K562 (cell line): ENCODE results near the gene POLR2B. TPM values are rescaled to one million over a fixed set of nuclear protein-coding genes. Genes with fewer than 3 reads are reported as not detected.

Source experiments
- ATAC-seq: fragments of 200-7000 bp; cut with Tn5 transposase; 3 replicates; pipeline ENCODE4 v1.9.1; 2020; ENCODE audit warnings: moderate library complexity
- BruUV-seq: library from RNA; stranded (reverse); fragments of 400-500 nt; replicated peaks from 2 replicates; lab custom pipeline; 2021; lab: Mats Ljungman, UMichigan
- CTCF ChIA-PET: fragments of 300-600 bp; formaldehyde crosslinking; extraction: SDS; loops from one replicate; lab custom pipeline; 2021; ENCODE audit warnings: low intra/inter-chr PET ratio; lab: Yijun Ruan, JAX
- POLR2A ChIA-PET: fragments of 300-600, 350-650 bp; sonication (Branson Sonifier 250); formaldehyde crosslinking; extraction: SDS; loops from one replicate; lab custom pipeline; 2021; ENCODE audit warnings: antibody characterized with exemption, inconsistent platforms; lab: Yijun Ruan, JAX
- DNase-seq, 4 experiments: peaks; one replicate each; pipeline versions ENCODE4 v3.0.0 to v3.0.0-alpha.2; 2011 to 2018; ENCODE audit warnings: low spot score in 3 of 4, mixed read lengths in 3 of 4; ENCODE audit errors: extremely low read depth in 1 of 4
- FAIRE-seq: peaks from 2 replicates; lab custom pipeline; 2011; peaks lifted over from hg19 to GRCh38; lab: Jason Lieb, UNC
- H2AFZ ChIP-seq: 2 replicates; pipeline ENCODE4 v1.6.0; 2011; ENCODE audit warnings: low read depth, low read length, control low read depth, inconsistent platforms
- H3K27ac ChIP-seq: fragments of 200-600 bp; 3 replicates; pipeline ENCODE4 v1.8.0; 2011; ENCODE audit warnings: low read depth, mild to moderate bottlenecking, control low read depth, inconsistent platforms, low read length, moderate library complexity, mixed read lengths; ENCODE audit errors: extremely low read depth
- H3K27me3 ChIP-seq, 2 experiments: fragments of 300-600 bp in 1 of 2; 2 replicates in 1 of 2; 3 replicates in 1 of 2; pipeline versions ENCODE4 v1.6.0 to v1.8.0; 2011; ENCODE audit warnings: inconsistent platforms in 2 of 2, low read length in 2 of 2, mild to moderate bottlenecking in 1 of 2, mixed read lengths in 1 of 2, moderate library complexity in 1 of 2; ENCODE audit not compliant: control insufficient read depth in 2 of 2, insufficient read depth in 2 of 2
- H3K36me3 ChIP-seq: fragments of 300-600 bp; 3 replicates; pipeline ENCODE4 v1.8.0; 2011; ENCODE audit warnings: mild to moderate bottlenecking, low read length, inconsistent platforms; ENCODE audit not compliant: control insufficient read depth, insufficient read depth
- H3K4me1 ChIP-seq, 2 experiments: fragments of 200-600 bp in 1 of 2; replicated peaks in 1 of 2; 2 replicates in 1 of 2; 3 replicates in 1 of 2; pipeline versions ENCODE4 v1.5.1 to v1.8.0; 2011; ENCODE audit warnings: inconsistent platforms in 2 of 2, low read length in 2 of 2, mild to moderate bottlenecking in 1 of 2, mixed read lengths in 1 of 2, moderate library complexity in 1 of 2; ENCODE audit not compliant: control insufficient read depth in 2 of 2, insufficient read depth in 2 of 2
- H3K4me2 ChIP-seq: 2 replicates; pipeline ENCODE4 v1.6.1; 2011; ENCODE audit warnings: low read length, control low read depth, inconsistent platforms, mixed read lengths; ENCODE audit not compliant: insufficient read depth
- H3K4me3 ChIP-seq: fragments of 200-600 bp; sonication (generic), shearing (Covaris generic); 2 replicates; pipeline ENCODE4 v1.5.1; 2016; ENCODE audit warnings: control low read depth, inconsistent platforms
- H3K79me2 ChIP-seq: fragments of 200-600 bp; 3 replicates; pipeline ENCODE4 v1.8.0; 2011; ENCODE audit warnings: low read length, inconsistent platforms; ENCODE audit not compliant: control insufficient read depth, insufficient read depth
- H3K9ac ChIP-seq, 2 experiments: 2 replicates each; pipeline versions ENCODE4 v1.6.0 to v1.6.1; 2011; ENCODE audit warnings: low read depth in 2 of 2, low read length in 2 of 2, control low read depth in 1 of 2, inconsistent platforms in 1 of 2, mild to moderate bottlenecking in 1 of 2, mixed read lengths in 1 of 2; ENCODE audit not compliant: insufficient read depth in 1 of 2
- H3K9me1 ChIP-seq: one replicate; pipeline ENCODE4 v1.6.0; 2011; ENCODE audit warnings: inconsistent platforms, mild to moderate bottlenecking, low read length, moderate library complexity; ENCODE audit not compliant: control insufficient read depth, insufficient read depth
- H3K9me3 ChIP-seq: replicated peaks from 2 replicates; pipeline ENCODE4 v1.5.1; 2011; ENCODE audit warnings: low read depth, low read length, inconsistent platforms; ENCODE audit not compliant: control insufficient read depth, insufficient read depth
- H4K20me1 ChIP-seq: replicated peaks from 2 replicates; pipeline ENCODE4 v1.6.1; 2011; ENCODE audit warnings: low read length, inconsistent platforms, mixed read lengths; ENCODE audit not compliant: control insufficient read depth, insufficient read depth
- ATF7 ChIP-seq: fragments of 450-650 bp; IDR thresholded peaks from 2 replicates; pipeline ENCODE4 v1.7.1; 2014; ENCODE audit warnings: mild to moderate bottlenecking, moderate library complexity
- E2F4 ChIP-seq: sonication (generic); formaldehyde crosslinking; IDR thresholded peaks from 2 replicates; pipeline ENCODE4 v1.8.0; 2022; ENCODE audit warnings: mild to moderate bottlenecking, low read depth, missing genetic modification reagents
- HSF4 ChIP-seq: fragments of 250-450 bp; sonication (Bioruptor Pico); IDR thresholded peaks from 2 replicates; pipeline ENCODE4 v2.1.2; 2022; ENCODE audit warnings: mild to moderate bottlenecking, moderate library complexity, borderline replicate concordance
- IRF9 ChIP-seq: fragments of 450-650 bp; IDR thresholded peaks from 2 replicates; pipeline ENCODE4 v1.6.1; 2016; ENCODE audit warnings: missing biosample characterization, missing genetic modification characterization
- KLF1 ChIP-seq: fragments of 450-650 bp; IDR thresholded peaks from 2 replicates; pipeline ENCODE4 v1.6.1; 2016; ENCODE audit warnings: missing genetic modification characterization, missing compliant biosample characterization
- MAFK ChIP-seq: IDR thresholded peaks from 2 replicates; pipeline ENCODE4 v1.6.1; 2011; ENCODE audit warnings: low read length, improper control_type of control experiment
- RBBP5 ChIP-seq: fragments of 200-600 bp; sonication (generic); IDR thresholded peaks from 2 replicates; pipeline ENCODE4 v1.6.1; 2012; ENCODE audit warnings: borderline replicate concordance, mild to moderate bottlenecking, low read length, control low read depth, inconsistent platforms; ENCODE audit not compliant: insufficient read depth, poor library complexity, severe bottlenecking
- SMAD2 ChIP-seq: fragments of 150-350 bp; IDR thresholded peaks from 2 replicates; pipeline ENCODE4 v1.6.1; 2014; ENCODE audit warnings: low read depth, mild to moderate bottlenecking, low read length
- SP1 ChIP-seq: sonication (generic); formaldehyde crosslinking; IDR thresholded peaks from 2 replicates; pipeline ENCODE4 v1.8.1; 2022; ENCODE audit warnings: mild to moderate bottlenecking, missing genetic modification reagents
- TAF7 ChIP-seq: fragments of 450-650 bp; IDR thresholded peaks from 2 replicates; pipeline ENCODE4 v1.6.1; 2016; ENCODE audit warnings: missing genetic modification characterization, missing compliant biosample characterization
- TCF7L2 ChIP-seq: fragments of 150-350 bp; IDR thresholded peaks from 2 replicates; pipeline ENCODE4 v1.6.1; 2016; ENCODE audit warnings: low read depth, mild to moderate bottlenecking, low read length, moderate library complexity
- THRAP3 ChIP-seq: fragments of 450-650 bp; IDR thresholded peaks from 2 replicates; pipeline ENCODE4 v1.6.1; 2016; ENCODE audit warnings: mild to moderate bottlenecking, inconsistent platforms, borderline replicate concordance
- USF2 ChIP-seq: sonication (generic); formaldehyde crosslinking; IDR thresholded peaks from 2 replicates; pipeline ENCODE4 v1.5.0; 2020; ENCODE audit warnings: missing genetic modification reagents
- ZMIZ1 ChIP-seq, 2 experiments: fragments of 150-350 bp in 1 of 2; IDR thresholded peaks; 2 replicates each; pipeline ENCODE4 v1.6.1; 2012 to 2016; ENCODE audit warnings: low read depth in 2 of 2, low read length in 2 of 2, mild to moderate bottlenecking in 1 of 2, moderate library complexity in 1 of 2
- ZNF668 ChIP-seq: fragments of 250-450 bp; sonication (Bioruptor Pico); IDR thresholded peaks from 2 replicates; pipeline ENCODE4 v1.8.0; 2022; ENCODE audit warnings: mild to moderate bottlenecking, inconsistent platforms
- WGBS: fragments of 100-300 bp; shearing (Covaris generic); methylation state at CpG from one replicate; pipeline ENCODE4 v1.1.6; 2016; ENCODE audit warnings: low coverage, mixed read lengths; ENCODE audit not compliant: insufficient coverage; ENCODE audit errors: missing lambda C conversion rate; 5-methylcytosine and 5-hydroxymethylcytosine counted together
- in situ Hi-C: fragments of 300-500 bp; cut with MboI; formaldehyde crosslinking; loops from 4 replicates; pipeline ENCODE4 v1.15.0; 2018; ENCODE audit warnings: inconsistent platforms, mixed read lengths
- intact Hi-C: fragments of 100-400 bp; cut with micrococcal nuclease; formaldehyde crosslinking; loops from 2 replicates; pipeline ENCODE4 v1.14.2; 2022
- polyA plus RNA-seq, 8 experiments: library from polyadenylated mRNA; depleted of rRNA in 4 of 8; stranded (reverse) in 5 of 8; unstranded in 3 of 8; fragments of >200 nt; fragmentation: Nextera tagmentation in 2 of 8; fragmentation: Illumina TruSeq in 1 of 8; extraction: Ambion mirVana in 2 of 8; extraction: Trizol in 1 of 8; gene quantifications; 2 replicates each; pipeline versions ENCODE4 v1.2.1 to v1.2.3, GENCODE V29; 2011 to 2014; ENCODE audit warnings: inconsistent platforms in 1 of 8, missing spikeins in 1 of 8
- total RNA-seq, 7 experiments: library from RNA; depleted of rRNA in 6 of 7; stranded (reverse); fragments of >200 nt in 6 of 7; fragmentation: Illumina TruSeq in 2 of 7; extraction: Trizol in 2 of 7; gene quantifications; 2 replicates each; pipeline versions ENCODE4 v1.2.1 to v1.2.3, GENCODE V29; 2011 to 2021; ENCODE audit warnings: low replicate concordance in 1 of 7

The POLR2B gene
- total and polyA plus RNA-seq, 9 of the 15 experiments (the other 6 are each of a cell fraction or from before 2014, with no cell fraction given) = 60.9 to 208 (median 142) TPM

- H3K27ac ChIP-seq = no peak overlapping the region
- no peak overlapping the region for H3K4me2 ChIP-seq
- ChIA-PET CTCF (no interaction called here), POLR2A (interaction anchor here (1.7 kb wide), 1 partner anchor 37 kb away, joined by 6 read pairs; the partner anchor contains the start of gene POLR2B)
- no peaks in the 10 kb centered on the region for H4K20me1 ChIP-seq
- peaks cover 2% of the 10 kb centered on the region in 2 experiments; a peak in 1 of 5 replicates for H3K27me3 ChIP-seq
- BruUV-seq = no TSS peak
- intact Hi-C loops = no loop called here
- no peak for FAIRE-seq
- H3K9me3 ChIP-seq = no peaks in the 10 kb centered on the region
- WGBS = 29% methylated on average over 3 of the region's 3 CpGs
- no peak for ATAC-seq
- no peak overlapping the region for H3K9ac ChIP-seq
- no peak for DNase-seq
- in situ Hi-C loops = no loop called here
- no peak overlapping the region for H2AFZ ChIP-seq
- H3K79me2 ChIP-seq = no peaks in the 10 kb centered on the region
- peaks cover 4% of the 10 kb centered on the region; the same call in 1 of the 3 replicates for H3K36me3 ChIP-seq
- no peak overlapping the region for H3K4me3 ChIP-seq
- no peaks in the 10 kb centered on the region for H3K9me1 ChIP-seq
- no peaks in the 10 kb centered on the region for H3K4me1 ChIP-seq
- TF ChIP-seq TCF7L2 = no peak
- TF ChIP-seq USF2 (CRISPR knock-in tag) = no peak
- no peak for TF ChIP-seq IRF9 (tag)
- no peak for TF ChIP-seq MAFK
- no peak for TF ChIP-seq SP1 (CRISPR knock-in tag)
- TF ChIP-seq SMAD2 = no peak
- no peak for TF ChIP-seq RBBP5
- no peak for TF ChIP-seq ATF7
- TF ChIP-seq ZNF668 (CRISPR knock-in tag) = no peak
- TF ChIP-seq ZMIZ1 (IDR thresholded peaks at IDR 0.05; ENCODE audit: low read depth in 2 of 2, low read length in 2 of 2) = no peak
- TF ChIP-seq KLF1 (tag) = no peak
- TF ChIP-seq E2F4 (CRISPR knock-in tag) = no peak
- TF ChIP-seq THRAP3 = no peak
- no peak for TF ChIP-seq HSF4 (CRISPR knock-in tag)
- TF ChIP-seq TAF7 = no peak
These were observed 37.3 kb upstream of the POLR2B start for GRCh38 chr4:56941403-56941802.
